Astrocyte of the cerebellum (primary cell): ENCODE measurements around the gene SPATA31D4.
A peak's percentile ranks its signal among the peaks of the same experiment; 100 is the strongest.

Source experiments
- DNase-seq: peaks from one replicate; pipeline ENCODE4 v3.0.0-alpha.2; 2011; ENCODE audit warnings: low read depth
- H3K4me3 ChIP-seq: 2 replicates; pipeline ENCODE4 v1.5.1; 2011; ENCODE audit warnings: mild to moderate bottlenecking, low read depth, low read length, moderate library complexity
- in situ Hi-C: cut with HindIII; loops from 2 replicates; pipeline ENCODE4 v1.10.0; 2017; ENCODE audit warnings: low sequenced_read_pairs
- TF ChIP-seq, protein P1 (sequence below): IDR thresholded peaks from 2 replicates; pipeline ENCODE4 v1.5.1; 2012; ENCODE audit warnings: low read length, low read depth, moderate library complexity, mild to moderate bottlenecking; ENCODE audit errors: missing control alignments

SPATA31D4 gene

DNA sequence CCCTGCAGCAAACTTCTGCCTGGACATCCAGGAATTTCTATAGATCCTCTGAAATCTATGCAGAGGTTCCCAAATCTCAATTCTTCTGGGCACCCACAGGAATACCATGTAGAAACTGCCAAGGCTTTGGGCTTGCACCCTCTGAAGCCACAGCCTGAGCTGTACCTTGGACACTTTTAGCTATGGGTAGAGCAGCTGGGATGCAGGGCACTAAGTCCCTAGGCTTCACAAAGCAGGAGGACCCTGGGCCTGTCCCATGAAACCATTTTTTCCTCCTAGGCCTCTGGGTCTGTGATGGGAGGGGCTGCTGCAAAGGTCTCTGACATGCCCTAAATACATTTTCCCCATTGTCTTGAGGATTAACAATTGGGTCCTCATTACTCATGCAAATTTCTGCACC is 27.4 kb downstream of the SPATA31D4 start:
- TF ChIP-seq, protein P1, sequence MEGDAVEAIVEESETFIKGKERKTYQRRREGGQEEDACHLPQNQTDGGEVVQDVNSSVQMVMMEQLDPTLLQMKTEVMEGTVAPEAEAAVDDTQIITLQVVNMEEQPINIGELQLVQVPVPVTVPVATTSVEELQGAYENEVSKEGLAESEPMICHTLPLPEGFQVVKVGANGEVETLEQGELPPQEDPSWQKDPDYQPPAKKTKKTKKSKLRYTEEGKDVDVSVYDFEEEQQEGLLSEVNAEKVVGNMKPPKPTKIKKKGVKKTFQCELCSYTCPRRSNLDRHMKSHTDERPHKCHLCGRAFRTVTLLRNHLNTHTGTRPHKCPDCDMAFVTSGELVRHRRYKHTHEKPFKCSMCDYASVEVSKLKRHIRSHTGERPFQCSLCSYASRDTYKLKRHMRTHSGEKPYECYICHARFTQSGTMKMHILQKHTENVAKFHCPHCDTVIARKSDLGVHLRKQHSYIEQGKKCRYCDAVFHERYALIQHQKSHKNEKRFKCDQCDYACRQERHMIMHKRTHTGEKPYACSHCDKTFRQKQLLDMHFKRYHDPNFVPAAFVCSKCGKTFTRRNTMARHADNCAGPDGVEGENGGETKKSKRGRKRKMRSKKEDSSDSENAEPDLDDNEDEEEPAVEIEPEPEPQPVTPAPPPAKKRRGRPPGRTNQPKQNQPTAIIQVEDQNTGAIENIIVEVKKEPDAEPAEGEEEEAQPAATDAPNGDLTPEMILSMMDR, result no peak
- no peak overlapping the region for H3K4me3 ChIP-seq
- DNase-seq, result no peak
- in situ Hi-C loops, result no loop called here

- in situ Hi-C loops, result no loop called here
- no peak for DNase-seq
- TF ChIP-seq, protein P1, result no peak
- H3K4me3 ChIP-seq, result no peak overlapping the region
Measured at GRCh38 chr9:81964218-81965171, 36.3 kb downstream of the SPATA31D4 start.

DNA sequence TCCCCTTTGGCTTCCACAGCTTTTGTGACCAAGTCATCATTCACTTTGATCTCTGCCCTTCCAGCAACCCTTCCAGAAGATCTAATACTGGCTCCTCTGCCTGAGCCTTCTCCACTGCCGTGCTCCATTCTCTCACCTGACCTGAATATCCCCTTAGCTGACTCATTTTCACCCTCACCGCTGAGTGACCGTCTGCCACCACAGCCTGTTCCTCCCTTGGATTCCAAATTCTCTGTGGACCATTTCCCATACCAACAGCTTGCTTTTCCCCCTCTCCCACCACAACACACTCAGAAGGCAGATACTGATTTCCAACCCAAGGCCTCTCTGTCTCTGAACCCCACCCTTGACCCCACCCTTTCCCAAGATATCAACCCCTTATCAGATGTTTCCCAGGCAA is 39.8 kb downstream of the SPATA31D4 start:
- DNase-seq, result no peak
- TF ChIP-seq, protein P1, result no peak
- in situ Hi-C loops, result no loop called here
- no peak overlapping the region for H3K4me3 ChIP-seq

- in situ Hi-C loops, result no loop called here
- DNase-seq, result peak; percentile 2
Measured at GRCh38 chr9:81969971-81970370, 41.7 kb downstream of the SPATA31D4 start.

GRCh38 chr9:81971727-81972126 is 43.5 kb downstream of the SPATA31D4 start:
- TF ChIP-seq, protein P1, result no peak
- DNase-seq, result no peak
- in situ Hi-C loops, result no loop called here
- H3K4me3 ChIP-seq, result no peak overlapping the region

More at GRCh38 chr9:81969971-81970370, 41.7 kb downstream of the SPATA31D4 start:
- no peak overlapping the region for H3K4me3 ChIP-seq
- TF ChIP-seq, protein P1, result no peak

- no peak overlapping the region for H3K4me3 ChIP-seq
- DNase-seq, result no peak
- in situ Hi-C loops, result loop anchor here (25.0 kb wide), 1 partner anchor 87 kb away; no protein-coding TSS in a partner anchor
- TF ChIP-seq, protein P1, result no peak
Measured at GRCh38 chr9:81974764-81975163, 46.5 kb downstream of the SPATA31D4 start.
